Spleen (tissue), 11 donors: ENCODE data around the gene GNB1L. TPM values are rescaled to one million over a fixed set of nuclear protein-coding genes. Genes with fewer than 3 reads are reported as not detected.

Source experiments
- DNase-seq: peaks from one replicate; pipeline ENCODE4 v3.0.0-alpha.2; 2020
- H3K27ac ChIP-seq, 8 donors: fragments of 200-600 bp; sonication (generic) in 7 of 8; 1 replicate in 4 of 8; 2 replicates in 4 of 8; pipeline versions ENCODE4 v1.5.0 to v1.8.0; 2016 to 2021; ENCODE audit warnings: inconsistent platforms in 4 of 8, mild to moderate bottlenecking in 4 of 8, moderate library complexity in 1 of 8
- H3K27me3 ChIP-seq, 7 donors: fragments of 200-600 bp; sonication (generic) in 6 of 7; replicated peaks in 1 of 7; 1 replicate in 4 of 7; 2 replicates in 3 of 7; pipeline versions ENCODE4 v1.5.0 to v1.8.0; 2016 to 2021; ENCODE audit warnings: inconsistent platforms in 3 of 7, mild to moderate bottlenecking in 1 of 7
- H3K36me3 ChIP-seq, 6 donors: fragments of 200-600 bp; sonication (generic) in 5 of 6; 1 replicate in 4 of 6; 2 replicates in 2 of 6; pipeline versions ENCODE4 v1.5.0 to v1.8.0; 2016 to 2021; ENCODE audit warnings: inconsistent platforms in 2 of 6
- H3K4me1 ChIP-seq, 6 donors: fragments of 200-600 bp; sonication (generic) in 5 of 6; 1 replicate in 3 of 6; 2 replicates in 3 of 6; pipeline versions ENCODE4 v1.5.0 to v1.8.0; 2016 to 2021; ENCODE audit warnings: inconsistent platforms in 3 of 6
- H3K4me3 ChIP-seq, 8 donors: fragments of 200-600 bp; sonication (generic) in 7 of 8; 1 replicate in 4 of 8; 2 replicates in 4 of 8; pipeline versions ENCODE4 v1.5.0 to v1.8.0; 2016 to 2021; ENCODE audit warnings: inconsistent platforms in 4 of 8, mild to moderate bottlenecking in 4 of 8, moderate library complexity in 2 of 8
- H3K9me3 ChIP-seq, 8 donors: fragments of 200-600 bp; sonication (generic) in 7 of 8; 1 replicate in 4 of 8; 2 replicates in 4 of 8; pipeline versions ENCODE4 v1.5.0 to v1.8.0; 2016 to 2021; ENCODE audit warnings: inconsistent platforms in 4 of 8
- CTCF ChIP-seq, 11 experiments: fragments of 200-600 bp in 7 of 11; fragments of 450-650 bp in 4 of 11; sonication (generic) in 4 of 11; IDR thresholded peaks in 8 of 11; conservative IDR thresholded peaks in 3 of 11; 1 replicate in 7 of 11; 2 replicates in 4 of 11; pipeline versions ENCODE4 v1.4.0 to v1.8.0; 2016 to 2021; ENCODE audit warnings: antibody characterized with exemption in 11 of 11, inconsistent platforms in 4 of 11, mild to moderate bottlenecking in 1 of 11
- POLR2A ChIP-seq, 3 donors: fragments of 450-650 bp; IDR thresholded peaks; one replicate each; pipeline ENCODE4 v1.5.1; 2017; ENCODE audit warnings: antibody characterized with exemption in 3 of 3, mild to moderate bottlenecking in 1 of 3
- POLR2AphosphoS5 ChIP-seq, 3 donors: sonication (generic); formaldehyde crosslinking; IDR thresholded peaks; one replicate each; pipeline ENCODE4 v1.5.1; 2017; ENCODE audit warnings: antibody characterized with exemption in 3 of 3
- WGBS, 5 donors: extraction: QIAGEN DNeasy Blood & Tissue Kit in 3 of 5; methylation state at CpG; one replicate each; pipeline versions ENCODE4 v1.1.5 to v1.1.7; 2013 to 2018; 5-methylcytosine and 5-hydroxymethylcytosine counted together
- intact Hi-C: fragments of 100-400 bp; cut with DNase I; formaldehyde crosslinking; loops from one replicate; pipeline ENCODE4 v1.15.0; 2023; ENCODE audit warnings: low total_unique reads
- polyA plus RNA-seq, 3 donors: library from polyadenylated mRNA; stranded (reverse); fragments of 200-250 nt; gene quantifications; one replicate each; pipeline ENCODE4 v1.2.1, GENCODE V29; 2013
- total RNA-seq, 7 donors: library from RNA; depleted of rRNA in 3 of 7; stranded (reverse); fragments of >200 nt in 3 of 7; fragmentation: NEBNext Ultra II Directional in 4 of 7; extraction: Animal tissue kit (Norgen Biotek cat#: 25700) in 4 of 7; gene quantifications; one replicate each; pipeline versions ENCODE4 v1.1.0 to v1.2.1, GENCODE V29; 2016 to 2021
- donor health status: healthy with polysubstance abuse.
- donor health status: DM: no; HTN: no; CAD: no; lungs with moderate emphysema.
- donor health status: DM: no; HTN: no; CAD: no.
- donor health status: Bipolar disorder and iron deficiency.
- donor health status: healthy.
- donor health status: DM: no; HTN: no; CAD: no.
- donor health status: DM: yes; HTN: yes; CAD: no.

GNB1L gene
- total and polyA plus RNA-seq, 10 donors: 5.7 to 10.4 (median 7.9) TPM

- no peak overlapping the region for H3K27ac ChIP-seq
- no peak for DNase-seq
- peaks cover 0 to 3% (median 0%) of the 10 kb centered on the region in 6 donors for H3K36me3 ChIP-seq
- peaks cover 22 to 51% (median 39%) of the 10 kb centered on the region in 6 donors for H3K4me1 ChIP-seq
- TF ChIP-seq POLR2AphosphoS5 (IDR thresholded peaks at IDR 0.05) (no peak), POLR2A (IDR thresholded peaks at IDR 0.05) (no peak), CTCF (IDR thresholded peaks at IDR 0.05 in 8 of 11, conservative IDR thresholded peaks at IDR 0.05 in 3 of 11) (no peak)
- no peaks in the 10 kb centered on the region for H3K9me3 ChIP-seq
- H3K4me3 ChIP-seq: no peak overlapping the region
- intact Hi-C loops: no loop called here
- no peaks in the 10 kb centered on the region for H3K27me3 ChIP-seq
- WGBS, 5 donors: 77 to 90% (median 82%) methylated on average over 6 to 8 of the region's 8 CpGs
These were observed 12.9 kb downstream of the GNB1L start for GRCh38 chr22:19841641-19842392.

DNA sequence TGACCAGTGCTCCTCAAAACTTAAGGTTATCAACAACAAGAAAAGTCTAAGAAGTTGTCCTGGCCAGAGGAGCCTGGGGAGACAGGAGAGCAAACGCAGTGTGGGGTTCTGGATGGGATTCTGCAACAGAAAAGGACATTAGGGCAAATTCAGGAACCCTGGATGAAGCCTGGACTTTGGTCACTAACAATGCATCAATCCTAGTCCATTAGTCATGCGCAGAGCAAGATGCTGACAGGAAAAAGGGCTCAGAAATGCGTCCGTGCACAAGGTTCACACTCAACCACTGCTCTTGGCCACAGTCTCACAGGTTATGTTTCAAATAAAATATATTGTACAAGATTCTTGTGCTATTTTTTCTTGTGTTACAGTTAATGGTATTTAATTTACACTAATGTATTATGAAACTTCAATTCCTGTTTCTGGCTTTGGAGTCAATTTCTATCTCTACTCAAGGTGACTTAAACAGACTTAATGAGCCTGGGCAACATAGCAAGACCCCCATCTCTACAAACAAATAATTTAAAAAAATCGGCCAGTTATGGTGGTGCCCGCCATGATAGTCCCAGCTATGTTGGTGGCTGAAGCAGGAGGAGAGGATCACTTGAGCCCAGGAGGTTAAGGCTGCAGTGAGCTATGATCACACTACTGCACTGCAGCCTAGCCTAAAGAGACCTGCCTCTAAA is 13.6 kb downstream of the GNB1L start:
- intact Hi-C loops: no loop called here
- WGBS, 5 donors: 94 to 98% (median 96%) methylated on average over 6 of the region's 6 CpGs

GRCh38 chr22:19840059-19840458 is 14.6 kb downstream of the GNB1L start:
- Histone ChIP-seq H3K36me3 (no peaks in the 10 kb centered on the region), H3K27ac (no peak overlapping the region), H3K4me1 (peaks cover 16 to 34% (median 29%) of the 10 kb centered on the region in 6 donors), H3K9me3 (no peaks in the 10 kb centered on the region), H3K4me3 (no peak overlapping the region), H3K27me3 (no peaks in the 10 kb centered on the region)
- TF ChIP-seq CTCF (IDR thresholded peaks at IDR 0.05 in 8 of 11, conservative IDR thresholded peaks at IDR 0.05 in 3 of 11): no peak
- TF ChIP-seq POLR2AphosphoS5 (IDR thresholded peaks at IDR 0.05): no peak
- TF ChIP-seq POLR2A (IDR thresholded peaks at IDR 0.05): no peak
- 75 to 93% (median 86%) methylated on average over 4 of the region's 4 CpGs for WGBS, 5 donors
- DNase-seq: no peak
- intact Hi-C loops: no loop called here

More for the DNA sequence above, 13.6 kb downstream of the GNB1L start:
- Histone ChIP-seq H3K27me3 (no peaks in the 10 kb centered on the region), H3K36me3 (no peaks in the 10 kb centered on the region), H3K9me3 (no peaks in the 10 kb centered on the region), H3K27ac (no peak overlapping the region), H3K4me1 (peaks cover 22 to 44% (median 38%) of the 10 kb centered on the region in 6 donors), H3K4me3 (no peak overlapping the region)
- TF ChIP-seq POLR2AphosphoS5 (IDR thresholded peaks at IDR 0.05) (no peak), POLR2A (IDR thresholded peaks at IDR 0.05) (no peak), CTCF (IDR thresholded peaks at IDR 0.05 in 8 of 11, conservative IDR thresholded peaks at IDR 0.05 in 3 of 11) (no peak)
- no peak for DNase-seq

DNA sequence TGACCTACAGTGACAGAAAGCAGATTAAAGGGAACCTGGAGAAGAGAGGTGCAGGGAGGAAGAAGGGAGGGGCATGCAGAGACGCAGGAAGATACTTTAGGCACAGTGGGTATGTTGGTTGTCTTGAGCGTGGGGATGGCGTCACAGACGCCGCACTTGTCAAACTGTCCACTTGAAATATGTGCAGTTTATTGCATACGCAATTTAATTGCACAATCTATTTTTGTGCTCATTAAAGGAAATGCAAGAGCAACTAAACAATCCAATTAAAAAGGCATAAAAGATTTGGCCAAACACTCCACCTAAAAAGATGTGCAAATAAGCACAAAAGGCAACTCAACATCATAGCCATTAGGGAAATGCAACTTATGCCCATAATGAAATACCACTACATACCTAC is 16.8 kb downstream of the GNB1L start:
- no peak overlapping the region for H3K4me3 ChIP-seq
- DNase-seq: no peak
- H3K36me3 ChIP-seq: no peaks in the 10 kb centered on the region
- no peaks in the 10 kb centered on the region for H3K9me3 ChIP-seq
- H3K27ac ChIP-seq: no peak overlapping the region
- peaks cover 0 to 15% (median 12%) of the 10 kb centered on the region in 6 donors for H3K4me1 ChIP-seq
- intact Hi-C loops: no loop called here
- no peak for TF ChIP-seq POLR2AphosphoS5 (IDR thresholded peaks at IDR 0.05)
- no peak for TF ChIP-seq CTCF (IDR thresholded peaks at IDR 0.05 in 8 of 11, conservative IDR thresholded peaks at IDR 0.05 in 3 of 11)
- no peak for TF ChIP-seq POLR2A (IDR thresholded peaks at IDR 0.05)
- no peaks in the 10 kb centered on the region for H3K27me3 ChIP-seq
- WGBS, 5 donors: 56 to 91% (median 79%) methylated on average over 6 of the region's 6 CpGs
